Neural cell (in vitro differentiated cells): ENCODE results near the gene CDK6.
"Not testable (repeated sequence)": the region's sequence is repeated elsewhere in the genome, so short reads cannot be mapped to it uniquely, and the experiment has no call there.

Experiments used
- CTCF ChIP-seq: fragments of 450-650 bp; IDR thresholded peaks from 2 replicates; pipeline ENCODE4 v1.5.1; 2014; ENCODE audit warnings: antibody characterized with exemption, mild to moderate bottlenecking, moderate library complexity; ENCODE audit not compliant: poor library complexity, severe bottlenecking
- EP300 ChIP-seq: fragments of 450-650 bp; conservative IDR thresholded peaks from 2 replicates; pipeline ENCODE4 v1.6.1; 2014; ENCODE audit warnings: antibody characterized with exemption, mild to moderate bottlenecking, moderate library complexity; ENCODE audit not compliant: poor library complexity, severe bottlenecking
- EZH2 ChIP-seq: fragments of 200-600, 300-800 bp; shearing (Covaris generic), sonication (generic); IDR thresholded peaks from 2 replicates; pipeline ENCODE4 v1.6.1; 2014; ENCODE audit warnings: antibody characterized with exemption, low read length, borderline replicate concordance, mild to moderate bottlenecking; ENCODE audit not compliant: insufficient read depth, poor library complexity, severe bottlenecking
- POLR2AphosphoS5 ChIP-seq: IDR thresholded peaks from 2 replicates; pipeline ENCODE4 v1.6.1; 2012
- RAD21 ChIP-seq: fragments of 450-650 bp; conservative IDR thresholded peaks from 2 replicates; pipeline ENCODE4 v1.6.1; 2014; ENCODE audit warnings: antibody characterized with exemption, mild to moderate bottlenecking, moderate library complexity
- SMC3 ChIP-seq: fragments of 450-650 bp; conservative IDR thresholded peaks from 2 replicates; pipeline ENCODE4 v1.6.1; 2014; ENCODE audit warnings: antibody characterized with exemption, mild to moderate bottlenecking, moderate library complexity; ENCODE audit not compliant: poor library complexity

- TF ChIP-seq CTCF, POLR2AphosphoS5, RAD21, SMC3, EP300, EZH2: not testable (repeated sequence)
Observed at GRCh38 chr7:92864169-92864568, 27.8 kb upstream of the CDK6 start.
